NCI-H187 treated with DMSO at 0.1 percent for 48 hours (cell line): ENCODE results near the gene CLEC4F.
A peak's percentile ranks its signal among the peaks of the same experiment; 100 is the strongest.
"Not testable (repeated sequence)": the region's sequence is repeated elsewhere in the genome, so short reads cannot be mapped to it uniquely, and the experiment has no call there.

Experiments
- DNase-seq: peaks from one replicate; lab custom pipeline; 2025; lab: John Stamatoyannopoulos, UW

CLEC4F gene

GRCh38 chr2:70826696-70827350, 6.4 kb upstream of the CLEC4F start:
- no peak for DNase-seq

DNA sequence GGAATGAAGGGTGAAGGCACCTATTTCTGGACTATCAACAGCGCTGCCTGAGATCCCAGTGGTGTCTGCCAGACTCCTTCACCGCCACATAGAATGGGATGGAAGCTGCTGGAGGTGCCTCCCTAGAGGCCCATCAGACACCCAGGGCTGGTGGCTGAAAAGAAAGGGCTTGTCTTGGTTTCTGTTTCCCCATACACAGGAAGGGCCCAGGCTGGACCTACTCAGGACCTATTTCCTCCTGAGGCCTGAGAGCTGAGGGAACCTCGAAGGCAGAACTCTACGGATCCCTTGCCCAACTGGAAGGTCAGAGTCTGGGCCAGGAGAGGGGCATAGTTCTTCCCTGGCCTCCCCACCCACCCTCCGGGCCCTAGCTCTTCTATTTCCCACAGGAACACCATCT, 2.9 kb upstream of the CLEC4F start:
- DNase-seq, result no peak

GRCh38 chr2:70822843-70823242, 2.4 kb upstream of the CLEC4F start:
- DNase-seq, result no peak

DNA sequence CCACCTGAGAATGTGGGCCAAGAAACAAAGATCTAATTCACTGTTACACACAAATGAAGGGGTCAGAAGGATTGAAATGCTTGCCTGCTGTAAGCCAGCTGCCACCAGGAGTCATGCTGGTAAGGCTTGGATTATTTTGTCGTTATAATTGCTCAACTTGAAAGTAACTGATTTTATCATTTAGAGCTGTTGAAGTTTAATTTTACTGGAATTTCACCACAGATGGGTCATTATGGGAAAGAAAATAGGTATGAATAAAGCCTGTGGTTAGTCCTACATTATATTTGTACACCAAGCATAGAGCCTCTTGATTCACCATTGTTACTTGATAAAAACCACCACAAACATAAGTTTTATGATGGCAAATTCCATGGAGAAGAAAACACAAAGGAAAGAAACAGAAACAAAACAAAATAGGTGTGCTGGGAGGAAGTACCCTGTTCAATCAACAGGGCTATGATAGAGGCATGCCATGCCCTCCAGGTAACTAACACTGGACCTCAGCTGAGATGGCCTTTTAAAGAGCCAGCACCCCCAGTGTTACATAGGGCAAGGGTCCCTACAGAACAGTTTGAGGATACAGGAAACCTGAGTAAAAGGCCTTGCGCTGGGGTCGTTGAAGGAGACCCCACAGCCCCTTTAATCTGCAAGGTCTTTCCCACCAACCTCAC, 3.0 kb downstream of the CLEC4F start:
- no peak for DNase-seq

DNA sequence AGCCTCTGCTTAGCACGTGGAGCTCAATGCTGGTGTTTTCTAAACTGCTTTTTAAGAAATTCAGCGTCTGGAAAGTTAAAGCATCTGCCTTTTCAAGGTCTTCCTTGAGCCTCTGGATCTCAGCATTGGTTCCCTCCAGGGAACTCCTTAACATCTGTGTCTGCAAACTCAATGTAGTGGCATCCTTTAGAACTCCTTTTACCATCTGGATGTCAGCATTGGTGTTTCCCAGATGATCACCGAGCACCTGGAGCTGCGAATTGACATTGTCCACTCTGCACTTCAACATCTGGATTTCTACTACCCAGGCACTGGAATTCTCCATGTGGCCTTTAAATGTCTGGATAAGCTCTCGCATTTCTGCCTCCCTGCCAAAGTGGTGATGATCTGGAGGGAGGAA, 3.7 kb downstream of the CLEC4F start:
- DNase-seq, result no peak

DNA sequence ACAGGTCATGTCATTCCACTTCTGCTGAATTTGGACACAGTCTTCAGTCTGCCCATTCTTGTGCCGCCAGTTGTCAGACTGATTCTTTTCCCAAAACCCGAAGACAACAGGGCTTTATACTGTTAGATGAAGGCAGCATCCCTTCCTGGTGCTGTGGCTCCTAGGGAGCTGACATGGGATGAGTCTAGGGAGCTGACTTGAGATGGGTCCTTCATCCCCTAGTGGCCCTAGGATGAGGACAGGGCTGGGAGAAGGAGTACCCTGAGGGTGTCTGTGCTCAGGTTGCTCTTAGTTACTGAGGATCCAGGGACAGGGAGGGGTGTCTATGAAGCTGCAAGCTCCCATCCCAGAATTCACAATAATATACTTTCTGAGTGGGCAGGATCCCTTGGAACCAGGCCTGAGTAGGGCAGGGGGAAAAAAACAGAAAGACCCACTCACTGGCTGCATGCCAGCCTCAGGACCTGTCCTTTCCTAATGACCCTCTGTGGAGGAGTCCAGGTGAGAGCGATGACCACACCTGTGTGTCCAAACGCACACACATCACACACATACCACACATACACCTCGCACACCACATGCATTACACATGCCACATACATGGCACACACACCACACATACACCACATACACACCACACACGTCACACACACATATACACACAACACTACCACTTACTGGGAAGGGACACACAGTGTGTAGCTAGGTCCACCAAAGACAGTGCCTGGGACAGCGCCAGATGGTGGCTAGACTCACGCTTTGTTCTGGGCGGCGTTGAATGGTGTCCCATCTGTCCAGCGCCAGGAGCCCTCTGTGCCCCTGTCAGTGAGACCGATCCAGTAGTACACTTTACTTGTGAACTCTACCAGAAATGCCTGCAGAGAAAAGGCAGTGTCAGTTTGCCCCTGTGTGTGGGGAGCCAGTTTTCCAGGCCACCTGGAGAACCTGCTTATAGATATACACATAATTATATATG, 11.1 kb downstream of the CLEC4F start:
- no peak for DNase-seq

DNA sequence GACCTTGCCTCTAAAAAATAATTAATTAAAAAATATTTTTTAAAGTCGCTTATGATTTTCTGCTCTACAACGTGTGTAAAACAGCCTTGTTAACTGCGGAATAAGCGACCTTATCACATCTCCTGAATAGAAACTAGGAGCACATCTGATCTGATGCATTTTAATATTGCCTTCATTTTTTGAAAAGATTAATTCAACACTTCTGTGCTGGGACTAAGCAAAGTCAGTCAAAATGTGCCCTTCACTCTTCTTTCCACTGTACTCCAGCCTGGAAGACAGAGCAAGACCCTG, 12.6 kb downstream of the CLEC4F start:
- no peak for DNase-seq

GRCh38 chr2:70807102-70807827, 13.1 kb downstream of the CLEC4F start:
- DNase-seq, result no peak

GRCh38 chr2:70806620-70807019, 13.8 kb downstream of the CLEC4F start:
- no peak for DNase-seq

GRCh38 chr2:70806013-70806412, 14.4 kb downstream of the CLEC4F start:
- peak; percentile 27 for DNase-seq

DNA sequence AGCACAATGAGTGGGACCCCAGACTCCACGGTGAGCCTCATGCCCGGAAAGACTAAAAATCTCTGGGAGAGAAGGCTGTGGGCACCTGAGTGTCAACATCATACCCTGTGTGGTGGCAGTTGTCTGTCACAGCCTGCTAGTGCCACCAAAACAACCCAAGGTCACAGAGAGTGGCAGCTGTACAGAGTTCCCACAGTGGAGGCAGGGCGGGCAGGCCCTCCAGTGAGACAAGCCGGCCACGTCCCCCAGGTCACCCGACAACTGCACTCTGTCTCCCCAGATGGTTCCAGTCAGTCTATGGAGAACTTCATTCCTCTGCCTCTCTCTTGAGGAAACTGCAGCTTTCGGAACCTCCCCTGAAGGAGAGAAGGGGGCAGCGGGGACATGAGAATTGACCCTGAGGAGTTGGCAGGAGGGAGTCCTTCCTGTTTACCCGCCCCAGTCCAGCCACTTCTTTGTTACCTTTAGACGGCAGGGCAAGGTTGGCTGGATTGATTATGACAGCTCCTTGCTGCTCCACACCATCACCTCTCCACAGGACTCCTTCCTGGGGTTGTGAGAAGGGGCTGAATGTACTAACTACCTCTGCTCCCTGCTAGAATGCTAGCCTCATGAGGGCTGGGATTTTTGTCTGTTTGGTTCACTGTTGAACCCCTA, 18.7 kb downstream of the CLEC4F start:
- DNase-seq, result no peak

DNA sequence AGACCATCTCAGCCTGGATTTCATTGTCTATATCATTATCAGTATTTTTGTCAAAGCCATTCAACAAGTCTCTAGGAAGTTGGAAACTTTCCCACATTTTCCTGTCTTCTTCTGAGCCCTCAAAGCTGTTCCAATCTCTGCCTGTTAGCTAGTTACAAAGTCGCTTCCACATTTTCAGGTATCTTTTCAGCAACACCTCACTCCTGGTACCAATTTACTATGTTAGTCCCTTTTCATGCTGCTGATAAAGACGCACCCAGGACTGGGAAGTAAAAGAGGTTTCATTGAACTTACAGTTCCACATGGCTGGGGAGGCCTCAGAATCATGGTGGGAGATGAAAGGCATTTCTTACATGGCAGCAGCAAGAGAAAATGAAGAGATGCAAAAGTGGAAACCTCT, 20.7 kb downstream of the CLEC4F start:
- DNase-seq, result no peak

DNA sequence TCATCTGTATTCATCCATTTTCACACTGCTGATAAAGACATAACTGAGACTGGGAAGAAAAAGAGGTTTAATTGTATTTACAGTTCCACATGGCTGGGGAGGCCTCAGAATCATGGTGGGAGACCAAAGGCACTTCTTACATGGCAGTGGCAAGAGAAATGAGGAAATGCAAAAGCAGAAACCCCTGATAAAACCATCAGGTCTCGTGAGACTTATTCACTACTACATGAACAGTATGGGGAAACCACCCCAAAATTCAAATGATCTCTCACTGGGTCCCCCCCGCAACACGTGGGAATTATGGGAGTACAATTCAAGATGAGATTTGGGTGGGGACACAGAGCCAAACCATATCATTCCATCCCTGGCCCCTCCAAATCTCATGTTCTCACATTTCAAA, 22.4 kb downstream of the CLEC4F start:
- not testable (repeated sequence) for DNase-seq

DNA sequence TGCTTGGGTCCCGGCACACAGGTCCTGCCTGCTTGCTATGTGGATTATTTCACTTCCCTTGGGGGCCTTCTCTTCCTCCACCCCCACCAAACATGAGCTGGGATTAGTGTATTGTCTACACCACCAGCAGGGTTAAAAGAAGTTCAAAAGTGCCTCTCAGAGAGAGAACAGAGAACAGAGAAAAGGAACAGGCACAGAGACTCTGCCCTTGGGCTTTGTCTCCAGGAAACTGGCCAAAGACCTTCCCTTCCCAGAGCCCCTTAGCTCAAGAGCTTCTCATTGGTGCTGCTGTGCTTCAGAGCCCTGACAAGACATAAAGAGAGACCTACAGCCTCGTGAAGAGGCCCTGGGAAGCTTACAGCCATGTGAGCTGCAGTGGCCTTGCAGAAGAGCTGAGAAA, 22.9 kb downstream of the CLEC4F start:
- no peak for DNase-seq

GRCh38 chr2:70796262-70796661, 24.1 kb downstream of the CLEC4F start:
- DNase-seq, result no peak

GRCh38 chr2:70795164-70795995, 25.0 kb downstream of the CLEC4F start:
- DNase-seq, result no peak

- DNase-seq, result no peak
Observed at GRCh38 chr2:70793450-70793849, 26.9 kb downstream of the CLEC4F start.

DNA sequence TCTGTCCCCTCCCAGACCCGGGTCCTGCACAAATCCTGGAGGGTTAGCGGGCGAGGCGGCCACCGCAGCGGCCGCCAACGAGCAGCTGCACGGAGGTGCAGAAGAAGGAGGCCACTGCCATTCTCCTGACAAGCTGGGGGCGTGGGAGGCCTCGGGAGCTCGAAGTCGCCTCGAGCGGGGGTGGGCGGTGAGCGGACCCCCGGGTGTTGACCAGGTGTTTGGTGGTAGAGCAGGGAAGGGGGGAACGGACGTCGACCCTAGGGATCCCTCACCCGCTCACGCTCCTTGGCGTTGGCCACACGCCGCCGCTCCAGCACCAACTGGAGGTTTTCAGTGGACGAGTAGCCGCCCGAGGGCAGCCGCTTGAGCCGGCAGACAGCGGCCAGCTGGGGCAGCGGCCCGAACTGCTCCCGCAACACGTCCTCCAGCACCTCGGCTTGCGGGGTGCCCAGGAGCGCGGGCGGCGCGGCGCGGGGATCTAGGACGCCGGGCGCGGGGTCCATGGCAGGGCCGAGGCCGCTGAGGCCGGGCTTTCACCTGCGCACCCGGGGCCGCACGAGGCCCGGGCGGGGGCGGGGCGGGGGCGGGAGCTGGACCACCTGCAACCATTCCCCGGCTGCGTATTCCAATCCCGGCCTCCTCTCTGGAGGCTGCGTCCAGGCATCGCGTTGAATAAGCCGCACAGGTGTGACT, 30.1 kb downstream of the CLEC4F start, which contains the start of gene FIGLA:
Gene FIGLA (minus strand): TSS at position 508 of the 693 bp plus-strand sequence. CDS start 5 bp downstream, at position 503.
- no peak for DNase-seq

DNA sequence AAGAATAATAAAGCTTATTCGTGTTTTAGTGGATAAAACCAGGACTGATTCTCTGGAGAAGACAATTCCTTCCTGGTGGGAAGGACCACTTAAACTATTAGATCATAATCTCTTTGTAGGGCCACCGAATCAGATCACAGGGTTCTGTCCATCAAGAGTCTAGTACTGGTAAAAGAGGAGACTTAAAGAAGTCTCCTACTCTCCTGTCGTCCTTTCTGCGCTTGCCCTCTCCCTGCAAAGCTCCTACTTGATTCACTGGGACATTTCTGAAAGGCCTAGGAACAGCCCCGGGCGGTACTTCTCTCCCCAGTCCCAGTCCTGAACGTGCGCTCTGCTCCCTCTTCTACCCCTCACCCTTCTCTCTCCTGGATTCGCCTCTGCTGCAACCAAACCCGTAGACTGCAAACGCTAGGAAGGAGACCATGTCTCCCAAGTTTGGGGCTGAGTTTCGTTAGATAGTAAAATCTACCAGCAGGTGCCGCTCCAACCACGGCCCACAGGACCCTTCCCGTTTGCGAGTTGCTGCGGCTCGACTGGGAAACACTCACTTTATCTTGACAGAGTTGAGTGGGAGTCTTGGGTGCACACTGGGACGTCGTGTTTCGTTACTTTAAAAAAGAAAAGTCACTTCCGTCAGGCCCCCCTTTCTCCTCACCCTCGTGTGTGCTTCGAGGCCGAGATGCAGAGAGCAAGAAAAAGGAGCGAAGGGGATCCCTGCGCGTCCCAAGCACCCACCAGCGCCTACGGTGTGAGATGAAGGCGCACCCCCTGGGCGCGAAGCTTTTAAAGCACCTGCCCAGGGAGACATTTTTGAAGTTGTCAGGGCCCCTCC, 30.9 kb downstream of the CLEC4F start:
- DNase-seq, result peak; percentile 3
